Measurements from ENCODE around the gene SYN1. TPM values are rescaled to one million over a fixed set of nuclear protein-coding genes. Genes with fewer than 3 reads are reported as not detected.

SYN1 gene
- polyA plus RNA-seq, 3 donors: 0.11 to 4.0 (median 0.29) TPM

- Histone ChIP-seq H3K4me1 (ENCODE audit: control insufficient read depth in 1 of 2, insufficient read depth in 2 of 2, low read length in 2 of 2) (peaks cover 30 to 51% of the 10 kb centered on the region in 2 donors), H3K9me3 (replicated peaks in 1 of 2; ENCODE audit: control insufficient read depth in 1 of 2, insufficient read depth in 1 of 2, low read length in 2 of 2) (no peaks in the 10 kb centered on the region), H3K79me2 (ENCODE audit: insufficient read depth, low read length) (no peaks in the 10 kb centered on the region), H3K27ac (ENCODE audit: low read depth in 1 of 2, low read length in 2 of 2) (no peak overlapping the region), H3K4me3 (replicated peaks in 1 of 3; ENCODE audit: low read depth in 2 of 3, low read length in 3 of 3) (peak overlapping the region in 1 of 3 experiments; percentile 56), H3K9ac (ENCODE audit: insufficient read depth, low read length, poor library complexity, severe bottlenecking) (peak overlapping the region; percentile 4), H3K27me3 (ENCODE audit: control insufficient read depth in 2 of 2, insufficient read depth in 2 of 2, low read length in 2 of 2) (peaks cover 0 to 13% of the 10 kb centered on the region in 2 donors), H3K36me3 (replicated peaks in 1 of 2; ENCODE audit: control insufficient read depth in 1 of 2, insufficient read depth in 2 of 2, low read length in 2 of 2) (peaks cover 24 to 30% of the 10 kb centered on the region in 2 donors), H2AFZ (ENCODE audit: insufficient read depth, low read depth, low read length, poor library complexity, severe bottlenecking) (no peak overlapping the region), H4K20me1 (ENCODE audit: insufficient read depth, low read length) (no peaks in the 10 kb centered on the region), H3K4me2 (replicated peaks; ENCODE audit: extremely low read depth, low read length, poor library complexity, severe bottlenecking) (peak overlapping the region; percentile 61)
- Mint-ChIP-seq H3K4me1 (peaks cover 37% of the 10 kb centered on the region), H3K4me3 (peak overlapping the region in 1 of 2 donors; percentile 63), H3K27me3 (ENCODE audit: low read depth in 3 of 3) (peaks cover 11 to 23% (median 22%) of the 10 kb centered on the region in 3 donors), H3K36me3 (peaks cover 32 to 34% of the 10 kb centered on the region in 2 donors), H3K27ac (no peak overlapping the region), H3K9me3 (peaks cover 0 to 10% (median 5%) of the 10 kb centered on the region in 7 donors)
- DNase-seq: no peak
- 8% methylated on average over 18 of the region's 41 CpGs for WGBS (ENCODE audit: insufficient coverage)
- intact Hi-C loops (cut with micrococcal nuclease): no loop called here
- TF ChIP-seq CTCF (IDR thresholded peaks at IDR 0.05): no peak
Observed at GRCh38 chrX:47574076-47574546, 45.5 kb downstream of the SYN1 start.

GRCh38 chrX:47573341-47574075, 46.1 kb downstream of the SYN1 start:
- Histone ChIP-seq H2AFZ (ENCODE audit: insufficient read depth, low read depth, low read length, poor library complexity, severe bottlenecking) (no peak overlapping the region), H3K9ac (ENCODE audit: insufficient read depth, low read length, poor library complexity, severe bottlenecking) (no peak overlapping the region), H3K27ac (ENCODE audit: low read depth in 1 of 2, low read length in 2 of 2) (no peak overlapping the region), H4K20me1 (ENCODE audit: insufficient read depth, low read length) (no peaks in the 10 kb centered on the region), H3K9me3 (replicated peaks in 1 of 2; ENCODE audit: control insufficient read depth in 1 of 2, insufficient read depth in 1 of 2, low read length in 2 of 2) (no peaks in the 10 kb centered on the region), H3K4me2 (replicated peaks; ENCODE audit: extremely low read depth, low read length, poor library complexity, severe bottlenecking) (peak overlapping the region; percentile 61), H3K4me3 (replicated peaks in 1 of 3; ENCODE audit: low read depth in 2 of 3, low read length in 3 of 3) (peak overlapping the region in 1 of 3 experiments; percentile 56), H3K36me3 (replicated peaks in 1 of 2; ENCODE audit: control insufficient read depth in 1 of 2, insufficient read depth in 2 of 2, low read length in 2 of 2) (peaks cover 28 to 36% of the 10 kb centered on the region in 2 donors), H3K27me3 (ENCODE audit: control insufficient read depth in 2 of 2, insufficient read depth in 2 of 2, low read length in 2 of 2) (peaks cover 0 to 13% of the 10 kb centered on the region in 2 donors), H3K4me1 (ENCODE audit: control insufficient read depth in 1 of 2, insufficient read depth in 2 of 2, low read length in 2 of 2) (peaks cover 24 to 45% of the 10 kb centered on the region in 2 donors), H3K79me2 (ENCODE audit: insufficient read depth, low read length) (no peaks in the 10 kb centered on the region)
- TF ChIP-seq CTCF (IDR thresholded peaks at IDR 0.05): no peak
- DNase-seq: no peak
- Mint-ChIP-seq H3K9me3 (peaks cover 0 to 10% (median 5%) of the 10 kb centered on the region in 7 donors), H3K36me3 (peaks cover 38 to 40% of the 10 kb centered on the region in 2 donors), H3K4me1 (peaks cover 31% of the 10 kb centered on the region), H3K27ac (peak overlapping the region; percentile 3 to 82 (median 29)), H3K27me3 (ENCODE audit: low read depth in 3 of 3) (peaks cover 11 to 23% (median 22%) of the 10 kb centered on the region in 3 donors), H3K4me3 (peak overlapping the region; percentile 67 to 74)
- 72% methylated on average over 15 of the region's 20 CpGs for WGBS (ENCODE audit: insufficient coverage)
- intact Hi-C loops (cut with micrococcal nuclease): no loop called here

All from CD14-positive monocyte (primary cell).